ENCODE measurements around the gene LIN28A.

LIN28A gene

GRCh38 chr1:26474818-26475217 lies 64.2 kb downstream of the LIN28A start:
- DNase-seq (ENCODE audit: extremely low read depth, low read depth) = no peak
- TF ChIP-seq, protein P1, sequence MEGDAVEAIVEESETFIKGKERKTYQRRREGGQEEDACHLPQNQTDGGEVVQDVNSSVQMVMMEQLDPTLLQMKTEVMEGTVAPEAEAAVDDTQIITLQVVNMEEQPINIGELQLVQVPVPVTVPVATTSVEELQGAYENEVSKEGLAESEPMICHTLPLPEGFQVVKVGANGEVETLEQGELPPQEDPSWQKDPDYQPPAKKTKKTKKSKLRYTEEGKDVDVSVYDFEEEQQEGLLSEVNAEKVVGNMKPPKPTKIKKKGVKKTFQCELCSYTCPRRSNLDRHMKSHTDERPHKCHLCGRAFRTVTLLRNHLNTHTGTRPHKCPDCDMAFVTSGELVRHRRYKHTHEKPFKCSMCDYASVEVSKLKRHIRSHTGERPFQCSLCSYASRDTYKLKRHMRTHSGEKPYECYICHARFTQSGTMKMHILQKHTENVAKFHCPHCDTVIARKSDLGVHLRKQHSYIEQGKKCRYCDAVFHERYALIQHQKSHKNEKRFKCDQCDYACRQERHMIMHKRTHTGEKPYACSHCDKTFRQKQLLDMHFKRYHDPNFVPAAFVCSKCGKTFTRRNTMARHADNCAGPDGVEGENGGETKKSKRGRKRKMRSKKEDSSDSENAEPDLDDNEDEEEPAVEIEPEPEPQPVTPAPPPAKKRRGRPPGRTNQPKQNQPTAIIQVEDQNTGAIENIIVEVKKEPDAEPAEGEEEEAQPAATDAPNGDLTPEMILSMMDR (IDR thresholded peaks at IDR 0.05; ENCODE audit: low read depth, low read length) = no peak

DNA sequence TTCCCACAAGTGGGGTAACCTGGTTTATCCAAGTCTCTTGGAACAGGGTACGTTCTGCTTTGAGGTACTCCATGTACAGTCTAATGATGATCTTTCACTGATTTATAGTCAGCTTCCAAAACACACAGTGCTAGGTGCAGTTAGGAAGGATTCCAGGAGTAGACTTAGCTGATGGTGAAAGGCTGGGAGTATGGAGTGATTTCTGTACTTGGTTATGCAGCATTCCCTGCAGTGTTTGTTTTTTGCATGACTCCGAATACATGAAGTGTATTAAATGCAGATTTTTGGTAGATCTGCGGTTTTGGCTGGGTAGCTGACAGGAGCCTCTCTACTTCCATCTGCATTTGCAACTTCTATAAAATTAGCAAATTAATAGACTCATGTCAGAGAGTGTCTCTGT lies 65.4 kb downstream of the LIN28A start:
- no peak for DNase-seq (ENCODE audit: extremely low read depth, low read depth)
- TF ChIP-seq, protein P1 (IDR thresholded peaks at IDR 0.05; ENCODE audit: low read depth, low read length) = no peak

GRCh38 chr1:26476958-26477357 lies 66.3 kb downstream of the LIN28A start:
- DNase-seq (ENCODE audit: extremely low read depth, low read depth) = no peak
- TF ChIP-seq, protein P1 (IDR thresholded peaks at IDR 0.05; ENCODE audit: low read depth, low read length) = no peak

- no peak for DNase-seq (ENCODE audit: extremely low read depth, low read depth)
- TF ChIP-seq, protein P1 (IDR thresholded peaks at IDR 0.05; ENCODE audit: low read depth, low read length) = no peak
Measured at GRCh38 chr1:26477446-26478152, 67.0 kb downstream of the LIN28A start.

DNA sequence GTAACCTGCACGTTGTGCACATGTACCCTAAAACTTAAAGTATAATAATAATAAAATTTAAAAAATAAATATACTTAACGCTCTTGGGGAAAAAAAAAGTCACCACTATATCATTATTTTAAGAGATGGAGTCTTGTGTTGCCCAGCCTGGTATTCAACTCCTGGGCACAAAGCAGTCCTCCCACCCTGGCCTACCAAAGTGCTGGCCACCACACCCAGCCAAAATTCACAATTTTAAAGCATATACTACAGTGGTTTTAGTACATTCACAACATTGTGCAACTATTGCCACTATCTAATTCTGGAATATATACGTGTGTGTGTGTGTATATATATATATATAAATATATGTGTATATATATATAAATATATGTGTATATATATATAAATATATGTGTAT lies 67.5 kb downstream of the LIN28A start:
- DNase-seq (ENCODE audit: extremely low read depth, low read depth) = no peak
- TF ChIP-seq, protein P1 (IDR thresholded peaks at IDR 0.05; ENCODE audit: low read depth, low read length) = no peak

DNA sequence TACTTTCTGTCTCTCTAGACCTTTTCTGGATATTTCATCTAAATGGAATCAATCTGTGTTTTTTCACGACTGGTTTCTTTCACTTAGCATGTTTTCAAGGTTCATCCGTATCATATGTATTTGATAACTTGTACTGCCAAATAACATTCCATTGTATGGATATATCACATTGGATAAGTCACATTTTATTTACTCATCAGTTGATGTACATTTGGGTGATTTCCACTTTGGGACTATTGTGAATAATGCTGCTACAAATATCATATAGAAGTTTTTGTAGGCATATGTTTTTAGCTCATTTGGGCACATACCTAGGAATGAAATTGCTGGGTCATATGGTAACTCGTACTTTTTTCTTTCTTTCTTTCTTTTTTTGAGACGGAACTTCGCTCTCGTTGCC lies 68.4 kb downstream of the LIN28A start:
- DNase-seq (ENCODE audit: extremely low read depth, low read depth) = no peak

More for the DNA sequence above, 68.4 kb downstream of the LIN28A start:
- TF ChIP-seq, protein P1 (IDR thresholded peaks at IDR 0.05; ENCODE audit: low read depth, low read length) = no peak

Data from AG09319 (cell line).